ENCODE data around the gene PIK3CB.
"Not testable (repeated sequence)": the region's sequence is repeated elsewhere in the genome, so short reads cannot be mapped to it uniquely, and the experiment has no call there.

PIK3CB gene

DNA sequence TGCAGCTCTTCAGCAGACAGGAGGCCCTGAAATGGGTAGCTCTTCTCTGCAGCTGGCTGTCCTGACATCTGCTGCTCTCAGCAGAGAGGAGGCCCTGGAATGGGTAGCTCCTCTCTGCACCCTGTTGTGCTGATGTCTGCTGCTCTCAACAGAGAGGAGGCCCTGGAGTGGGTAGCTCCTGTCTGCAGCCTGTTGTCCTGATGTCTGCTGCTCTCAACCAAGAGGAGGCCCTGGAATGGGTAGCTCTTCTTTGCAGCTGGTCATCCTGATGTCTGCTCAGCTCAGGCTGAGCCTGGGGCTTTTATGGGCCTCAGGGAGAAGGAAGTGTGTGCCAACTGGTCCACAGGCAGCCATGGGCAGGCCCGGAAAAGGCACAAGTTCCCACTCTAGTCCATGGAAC is 66.6 kb downstream of the PIK3CB start:
- Histone ChIP-seq H3K27ac (ENCODE audit: insufficient read depth, low read depth, low read length, poor library complexity, severe bottlenecking) (no peak overlapping the region), H3K4me1 (ENCODE audit: control insufficient read depth, insufficient read depth, low read length) (no peaks in the 10 kb centered on the region), H3K4me3 (ENCODE audit: insufficient read depth, low read depth, low read length) (no peak overlapping the region), H3K9me3 (ENCODE audit: control insufficient read depth, low read length) (peaks cover 7% of the 10 kb centered on the region), H3K27me3 (ENCODE audit: control insufficient read depth, insufficient read depth, low read length, poor library complexity, severe bottlenecking) (no peaks in the 10 kb centered on the region), H3K36me3 (ENCODE audit: control insufficient read depth, insufficient read depth, low read length) (peaks cover 11% of the 10 kb centered on the region)
- WGBS, 2 experiments, result 86 to 88% methylated on average over 1 of the region's 1 CpG

DNA sequence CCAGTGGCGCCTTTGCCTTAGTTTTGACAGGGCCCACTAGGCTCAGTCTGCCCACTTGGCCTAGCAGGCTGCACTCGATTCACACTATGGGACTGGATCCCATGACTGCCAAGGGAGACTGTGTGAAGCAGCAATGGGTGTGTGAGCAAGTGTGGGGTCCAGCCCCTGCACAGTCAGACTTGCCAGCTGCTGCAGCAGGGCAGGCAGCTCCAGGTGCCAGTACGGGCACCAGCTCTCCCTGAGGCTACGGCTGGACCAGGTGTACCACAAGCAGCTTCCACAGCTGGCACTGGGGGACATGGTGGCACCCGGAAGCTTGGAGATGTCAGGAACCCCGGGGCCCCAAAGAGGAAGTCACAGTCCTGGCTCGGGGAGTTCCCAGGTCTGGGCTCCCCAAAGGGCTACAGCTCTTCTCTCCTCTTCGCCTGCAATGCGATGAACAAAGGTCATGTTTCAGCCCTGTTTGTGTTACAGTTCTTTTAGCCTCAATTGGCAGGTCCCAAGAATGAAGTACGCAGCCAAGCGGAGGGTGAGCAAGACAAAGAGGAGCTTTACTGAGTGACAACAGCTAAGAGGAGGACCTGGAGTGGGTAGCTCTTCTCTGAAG is 67.1 kb downstream of the PIK3CB start:
- WGBS, 2 experiments, result 96 to 97% methylated on average over 11 of the region's 11 CpGs
- H3K27me3 ChIP-seq (ENCODE audit: control insufficient read depth, insufficient read depth, low read length, poor library complexity, severe bottlenecking), result no peaks in the 10 kb centered on the region
- peaks cover 7% of the 10 kb centered on the region for H3K9me3 ChIP-seq (ENCODE audit: control insufficient read depth, low read length)
- no peaks in the 10 kb centered on the region for H3K4me1 ChIP-seq (ENCODE audit: control insufficient read depth, insufficient read depth, low read length)
- H3K36me3 ChIP-seq (ENCODE audit: control insufficient read depth, insufficient read depth, low read length), result peaks cover 11% of the 10 kb centered on the region
- no peak overlapping the region for H3K27ac ChIP-seq (ENCODE audit: insufficient read depth, low read depth, low read length, poor library complexity, severe bottlenecking)
- no peak overlapping the region for H3K4me3 ChIP-seq (ENCODE audit: insufficient read depth, low read depth, low read length)

GRCh38 chr3:138761002-138761401 is 73.7 kb downstream of the PIK3CB start:
- WGBS, 2 experiments, result 78 to 100% methylated on average over 2 of the region's 2 CpGs
- H3K9me3 ChIP-seq (ENCODE audit: control insufficient read depth, low read length), result no peaks in the 10 kb centered on the region
- no peaks in the 10 kb centered on the region for H3K36me3 ChIP-seq (ENCODE audit: control insufficient read depth, insufficient read depth, low read length)
- H3K4me3 ChIP-seq (ENCODE audit: insufficient read depth, low read depth, low read length), result no peak overlapping the region
- no peaks in the 10 kb centered on the region for H3K27me3 ChIP-seq (ENCODE audit: control insufficient read depth, insufficient read depth, low read length, poor library complexity, severe bottlenecking)
- H3K27ac ChIP-seq (ENCODE audit: insufficient read depth, low read depth, low read length, poor library complexity, severe bottlenecking), result no peak overlapping the region
- H3K4me1 ChIP-seq (ENCODE audit: control insufficient read depth, insufficient read depth, low read length), result no peaks in the 10 kb centered on the region

DNA sequence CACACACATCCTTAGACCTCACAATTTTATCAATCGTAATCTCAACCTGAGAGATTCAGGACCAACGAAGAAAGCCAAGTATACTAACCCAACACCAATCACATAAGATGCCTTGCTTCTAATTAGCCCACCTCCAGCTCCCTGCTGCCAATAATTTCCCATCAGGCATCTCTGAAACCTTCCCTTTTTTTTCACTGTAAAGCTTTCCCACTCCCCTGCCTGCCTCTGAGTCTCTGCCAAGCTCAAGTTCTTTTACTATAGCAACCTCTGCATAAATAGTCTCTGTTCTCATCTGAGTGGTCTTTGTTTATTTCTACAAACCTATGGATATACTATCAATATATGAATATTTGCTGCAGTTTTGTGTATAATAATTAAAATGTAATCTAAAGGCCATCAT is 86.5 kb downstream of the PIK3CB start:
- H3K36me3 ChIP-seq (ENCODE audit: control insufficient read depth, insufficient read depth, low read length), result no peaks in the 10 kb centered on the region
- no peaks in the 10 kb centered on the region for H3K27me3 ChIP-seq (ENCODE audit: control insufficient read depth, insufficient read depth, low read length, poor library complexity, severe bottlenecking)
- H3K9me3 ChIP-seq (ENCODE audit: control insufficient read depth, low read length), result no peaks in the 10 kb centered on the region
- H3K27ac ChIP-seq (ENCODE audit: insufficient read depth, low read depth, low read length, poor library complexity, severe bottlenecking), result no peak overlapping the region
- no peak overlapping the region for H3K4me3 ChIP-seq (ENCODE audit: insufficient read depth, low read depth, low read length)
- WGBS, 2 experiments, result 93 to 95% methylated on average over 2 of the region's 2 CpGs
- no peaks in the 10 kb centered on the region for H3K4me1 ChIP-seq (ENCODE audit: control insufficient read depth, insufficient read depth, low read length)

- H3K4me3 ChIP-seq (ENCODE audit: insufficient read depth, low read depth, low read length), result no peak overlapping the region
- H3K27me3 ChIP-seq (ENCODE audit: control insufficient read depth, insufficient read depth, low read length, poor library complexity, severe bottlenecking), result no peaks in the 10 kb centered on the region
- 95 to 100% methylated on average over 1 of the region's 1 CpG for WGBS, 2 experiments
- H3K9me3 ChIP-seq (ENCODE audit: control insufficient read depth, low read length), result no peaks in the 10 kb centered on the region
- no peaks in the 10 kb centered on the region for H3K36me3 ChIP-seq (ENCODE audit: control insufficient read depth, insufficient read depth, low read length)
- H3K4me1 ChIP-seq (ENCODE audit: control insufficient read depth, insufficient read depth, low read length), result no peaks in the 10 kb centered on the region
- H3K27ac ChIP-seq (ENCODE audit: insufficient read depth, low read depth, low read length, poor library complexity, severe bottlenecking), result no peak overlapping the region
Measured at GRCh38 chr3:138747225-138747624, 87.5 kb downstream of the PIK3CB start.

- Histone ChIP-seq H3K4me3 (ENCODE audit: insufficient read depth, low read depth, low read length) (no peak overlapping the region), H3K27me3 (ENCODE audit: control insufficient read depth, insufficient read depth, low read length, poor library complexity, severe bottlenecking) (no peaks in the 10 kb centered on the region), H3K36me3 (ENCODE audit: control insufficient read depth, insufficient read depth, low read length) (no peaks in the 10 kb centered on the region), H3K9me3 (ENCODE audit: control insufficient read depth, low read length) (no peaks in the 10 kb centered on the region), H3K27ac (ENCODE audit: insufficient read depth, low read depth, low read length, poor library complexity, severe bottlenecking) (no peak overlapping the region), H3K4me1 (ENCODE audit: control insufficient read depth, insufficient read depth, low read length) (no peaks in the 10 kb centered on the region)
- WGBS, 2 experiments, result 91% methylated on average over 5 of the region's 5 CpGs
Measured at GRCh38 chr3:138740072-138740471, 94.7 kb downstream of the PIK3CB start.

GRCh38 chr3:138732456-138732855 is 102.3 kb downstream of the PIK3CB start:
- Histone ChIP-seq H3K36me3 (ENCODE audit: control insufficient read depth, insufficient read depth, low read length) (no peaks in the 10 kb centered on the region), H3K27me3 (ENCODE audit: control insufficient read depth, insufficient read depth, low read length, poor library complexity, severe bottlenecking) (no peaks in the 10 kb centered on the region), H3K4me3 (ENCODE audit: insufficient read depth, low read depth, low read length) (no peak overlapping the region), H3K9me3 (ENCODE audit: control insufficient read depth, low read length) (no peaks in the 10 kb centered on the region), H3K4me1 (ENCODE audit: control insufficient read depth, insufficient read depth, low read length) (no peaks in the 10 kb centered on the region), H3K27ac (ENCODE audit: insufficient read depth, low read depth, low read length, poor library complexity, severe bottlenecking) (no peak overlapping the region)
- WGBS, 2 experiments, result 100% methylated on average over 1 of the region's 1 CpG

- Histone ChIP-seq H3K36me3 (ENCODE audit: control insufficient read depth, insufficient read depth, low read length) (no peaks in the 10 kb centered on the region), H3K9me3 (ENCODE audit: control insufficient read depth, low read length) (no peaks in the 10 kb centered on the region), H3K4me3 (ENCODE audit: insufficient read depth, low read depth, low read length) (no peak overlapping the region), H3K27ac (ENCODE audit: insufficient read depth, low read depth, low read length, poor library complexity, severe bottlenecking) (no peak overlapping the region), H3K27me3 (ENCODE audit: control insufficient read depth, insufficient read depth, low read length, poor library complexity, severe bottlenecking) (no peaks in the 10 kb centered on the region), H3K4me1 (ENCODE audit: control insufficient read depth, insufficient read depth, low read length) (peaks cover 23% of the 10 kb centered on the region)
- WGBS, 2 experiments, result 94 to 96% methylated on average over 5 of the region's 5 CpGs
Measured at GRCh38 chr3:138726946-138727730, 107.6 kb downstream of the PIK3CB start.

DNA sequence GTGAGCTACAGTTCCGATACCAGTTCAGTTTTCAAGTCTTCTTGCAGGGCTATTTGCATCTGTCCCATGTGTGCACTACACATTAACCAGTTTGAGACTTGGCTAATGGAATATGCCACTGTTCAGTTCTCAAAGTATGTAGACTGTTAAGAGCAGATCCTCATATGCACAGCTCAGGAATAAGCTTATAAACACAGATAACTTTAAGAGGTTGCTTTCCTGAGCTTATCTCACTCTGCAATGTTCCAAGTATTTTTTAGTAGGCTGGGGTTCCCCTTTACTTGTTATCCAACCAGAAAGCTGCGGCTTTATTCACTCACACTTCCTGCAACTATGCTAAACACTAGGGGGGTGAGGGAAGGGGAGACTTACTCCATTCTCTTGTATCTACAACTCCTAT is 108.7 kb downstream of the PIK3CB start:
- whole genome bisulfite sequencing, 2 experiments, result 91 to 100% methylated on average over 1 to 2 of the region's 2 CpGs
- H3K27me3 ChIP-seq (ENCODE audit: control insufficient read depth, insufficient read depth, low read length, poor library complexity, severe bottlenecking); H3K27ac ChIP-seq (ENCODE audit: insufficient read depth, low read depth, low read length, poor library complexity, severe bottlenecking); H3K9me3 ChIP-seq (ENCODE audit: control insufficient read depth, low read length); H3K4me3 ChIP-seq (ENCODE audit: insufficient read depth, low read depth, low read length); H3K36me3 ChIP-seq (ENCODE audit: control insufficient read depth, insufficient read depth, low read length): not testable (repeated sequence)
- peaks cover 23% of the 10 kb centered on the region for H3K4me1 ChIP-seq (ENCODE audit: control insufficient read depth, insufficient read depth, low read length)

- no peak overlapping the region for H3K4me3 ChIP-seq (ENCODE audit: insufficient read depth, low read depth, low read length)
- no peaks in the 10 kb centered on the region for H3K9me3 ChIP-seq (ENCODE audit: control insufficient read depth, low read length)
- 66 to 83% methylated on average over 2 of the region's 2 CpGs for WGBS, 2 experiments
- no peak overlapping the region for H3K27ac ChIP-seq (ENCODE audit: insufficient read depth, low read depth, low read length, poor library complexity, severe bottlenecking)
- no peaks in the 10 kb centered on the region for H3K36me3 ChIP-seq (ENCODE audit: control insufficient read depth, insufficient read depth, low read length)
- H3K4me1 ChIP-seq (ENCODE audit: control insufficient read depth, insufficient read depth, low read length), result peaks cover 23% of the 10 kb centered on the region
- no peaks in the 10 kb centered on the region for H3K27me3 ChIP-seq (ENCODE audit: control insufficient read depth, insufficient read depth, low read length, poor library complexity, severe bottlenecking)
Measured at GRCh38 chr3:138725116-138725515, 109.6 kb downstream of the PIK3CB start.
